ENCODE data around the gene INPP5E. TPM values are rescaled to one million over a fixed set of nuclear protein-coding genes. Genes with fewer than 3 reads are reported as not detected.

Gene INPP5E
- total RNA-seq, 2 experiments from 2014 or later = 20.0 to 21.4 TPM

- peak overlapping the region; percentile 95 for H3K27ac Mint-ChIP-seq
- H3K4me1 Mint-ChIP-seq = peaks cover 31% of the 10 kb centered on the region
- CTCF ChIA-PET = no interaction called here
- ATAC-seq (peak; percentile 2), DNase-seq (peak; percentile 72)
- no peaks in the 10 kb centered on the region for H3K9me3 Mint-ChIP-seq (ENCODE audit: low read depth)
- peak overlapping the region; percentile 93 for H3K4me3 Mint-ChIP-seq
- H3K27me3 Mint-ChIP-seq = no peaks in the 10 kb centered on the region
- peaks cover 17% of the 10 kb centered on the region for H3K36me3 Mint-ChIP-seq
Measured at GRCh38 chr9:136482046-136482792, 42.6 kb upstream of the INPP5E start.

- Mint-ChIP-seq H3K9me3 (ENCODE audit: low read depth) (no peaks in the 10 kb centered on the region), H3K27me3 (no peaks in the 10 kb centered on the region), H3K27ac (peak overlapping the region; percentile 95), H3K4me3 (peak overlapping the region; percentile 93), H3K4me1 (peaks cover 31% of the 10 kb centered on the region), H3K36me3 (peaks cover 23% of the 10 kb centered on the region)
- ATAC-seq = no peak
- DNase-seq = peak; percentile 55
- CTCF ChIA-PET = no interaction called here
Measured at GRCh38 chr9:136481558-136481957, 41.9 kb upstream of the INPP5E start.

GRCh38 chr9:136476369-136477150 is 36.9 kb upstream of the INPP5E start:
- Mint-ChIP-seq H3K4me1 (peaks cover 21% of the 10 kb centered on the region), H3K4me3 (no peak overlapping the region), H3K27me3 (no peaks in the 10 kb centered on the region), H3K36me3 (peaks cover 34% of the 10 kb centered on the region), H3K27ac (no peak overlapping the region), H3K9me3 (ENCODE audit: low read depth) (no peaks in the 10 kb centered on the region)
- ATAC-seq (no peak), DNase-seq (no peak)
- CTCF ChIA-PET = no interaction called here

- DNase-seq = no peak
- ATAC-seq = no peak
- no peaks in the 10 kb centered on the region for H3K27me3 Mint-ChIP-seq
- no peak overlapping the region for H3K27ac Mint-ChIP-seq
- H3K36me3 Mint-ChIP-seq = peaks cover 39% of the 10 kb centered on the region
- H3K4me3 Mint-ChIP-seq = no peak overlapping the region
- CTCF ChIA-PET = no interaction called here
- no peaks in the 10 kb centered on the region for H3K9me3 Mint-ChIP-seq (ENCODE audit: low read depth)
- H3K4me1 Mint-ChIP-seq = peaks cover 12% of the 10 kb centered on the region
Measured at GRCh38 chr9:136474974-136475865, 35.6 kb upstream of the INPP5E start.

- CTCF ChIA-PET = interaction anchor here (1.5 kb wide), 1 partner anchor 14 kb away, joined by 5 read pairs; no protein-coding TSS in a partner anchor
- Mint-ChIP-seq H3K9me3 (ENCODE audit: low read depth) (no peaks in the 10 kb centered on the region), H3K27me3 (no peaks in the 10 kb centered on the region), H3K27ac (no peak overlapping the region), H3K36me3 (peaks cover 42% of the 10 kb centered on the region), H3K4me1 (peaks cover 4% of the 10 kb centered on the region), H3K4me3 (no peak overlapping the region)
- ATAC-seq (no peak), DNase-seq (no peak)
Measured at GRCh38 chr9:136474021-136474640, 34.5 kb upstream of the INPP5E start.

- Mint-ChIP-seq H3K27me3 (no peaks in the 10 kb centered on the region), H3K4me1 (peaks cover under 1% of the 10 kb centered on the region), H3K36me3 (peaks cover 39% of the 10 kb centered on the region), H3K27ac (no peak overlapping the region), H3K9me3 (ENCODE audit: low read depth) (no peaks in the 10 kb centered on the region), H3K4me3 (no peak overlapping the region)
- ATAC-seq (no peak), DNase-seq (no peak)
- CTCF ChIA-PET = interaction anchor here (1.5 kb wide), 1 partner anchor 14 kb away, joined by 5 read pairs; no protein-coding TSS in a partner anchor
Measured at GRCh38 chr9:136473354-136473721, 33.7 kb upstream of the INPP5E start.

GRCh38 chr9:136472640-136473353 is 33.2 kb upstream of the INPP5E start:
- no peak for ATAC-seq
- H3K27ac Mint-ChIP-seq = no peak overlapping the region
- H3K27me3 Mint-ChIP-seq = no peaks in the 10 kb centered on the region
- DNase-seq = no peak
- H3K36me3 Mint-ChIP-seq = peaks cover 40% of the 10 kb centered on the region
- no peaks in the 10 kb centered on the region for H3K4me1 Mint-ChIP-seq
- H3K9me3 Mint-ChIP-seq (ENCODE audit: low read depth) = no peaks in the 10 kb centered on the region
- CTCF ChIA-PET = interaction anchor here (1.5 kb wide), 1 partner anchor 15 kb away, joined by 5 read pairs; no protein-coding TSS in a partner anchor
- no peak overlapping the region for H3K4me3 Mint-ChIP-seq

GRCh38 chr9:136471802-136472487 is 32.3 kb upstream of the INPP5E start:
- no peak overlapping the region for H3K27ac Mint-ChIP-seq
- CTCF ChIA-PET = no interaction called here
- no peak for ATAC-seq
- H3K36me3 Mint-ChIP-seq = peaks cover 39% of the 10 kb centered on the region
- H3K9me3 Mint-ChIP-seq (ENCODE audit: low read depth) = no peaks in the 10 kb centered on the region
- H3K27me3 Mint-ChIP-seq = no peaks in the 10 kb centered on the region
- no peak overlapping the region for H3K4me3 Mint-ChIP-seq
- H3K4me1 Mint-ChIP-seq = no peaks in the 10 kb centered on the region
- DNase-seq = no peak

- H3K27me3 Mint-ChIP-seq = no peaks in the 10 kb centered on the region
- CTCF ChIA-PET = interaction anchor here (0.5 kb wide), 1 partner anchor 467 kb away, joined by 3 read pairs; no protein-coding TSS in a partner anchor
- no peaks in the 10 kb centered on the region for H3K9me3 Mint-ChIP-seq (ENCODE audit: low read depth)
- DNase-seq (no peak), ATAC-seq (no peak)
- no peak overlapping the region for H3K27ac Mint-ChIP-seq
- no peak overlapping the region for H3K4me3 Mint-ChIP-seq
- H3K4me1 Mint-ChIP-seq = no peaks in the 10 kb centered on the region
- peaks cover 42% of the 10 kb centered on the region for H3K36me3 Mint-ChIP-seq
Measured at GRCh38 chr9:136470792-136471469, 31.3 kb upstream of the INPP5E start.

GRCh38 chr9:136470356-136470755 is 30.7 kb upstream of the INPP5E start:
- Mint-ChIP-seq H3K36me3 (peaks cover 41% of the 10 kb centered on the region), H3K9me3 (ENCODE audit: low read depth) (no peaks in the 10 kb centered on the region), H3K27ac (no peak overlapping the region), H3K4me1 (no peaks in the 10 kb centered on the region), H3K27me3 (no peaks in the 10 kb centered on the region), H3K4me3 (no peak overlapping the region)
- DNase-seq (no peak), ATAC-seq (no peak)
- CTCF ChIA-PET = interaction anchor here (0.5 kb wide), 1 partner anchor 468 kb away, joined by 3 read pairs; no protein-coding TSS in a partner anchor

- H3K27me3 Mint-ChIP-seq = no peaks in the 10 kb centered on the region
- no peak overlapping the region for H3K4me3 Mint-ChIP-seq
- H3K9me3 Mint-ChIP-seq (ENCODE audit: low read depth) = no peaks in the 10 kb centered on the region
- no peaks in the 10 kb centered on the region for H3K4me1 Mint-ChIP-seq
- ATAC-seq (no peak), DNase-seq (no peak)
- CTCF ChIA-PET = no interaction called here
- H3K36me3 Mint-ChIP-seq = peaks cover 50% of the 10 kb centered on the region
- H3K27ac Mint-ChIP-seq = no peak overlapping the region
Measured at GRCh38 chr9:136467766-136468165, 28.1 kb upstream of the INPP5E start.
